Hepatocyte (in vitro differentiated cells): ENCODE data around the gene ACAP3.

Source experiments
- CTCF ChIP-seq: fragments of 200-600 bp; sonication (generic); IDR thresholded peaks from 2 replicates; pipeline ENCODE4 v1.5.1; 2016; ENCODE audit warnings: antibody characterized with exemption, mild to moderate bottlenecking; ENCODE audit not compliant: poor library complexity
- EZH2 ChIP-seq: fragments of 200-600 bp; sonication (generic); IDR thresholded peaks from 2 replicates; pipeline ENCODE4 v1.6.1; 2016; ENCODE audit warnings: antibody characterized with exemption, mild to moderate bottlenecking, borderline replicate concordance

GRCh38 chr1:1243807-1244191, 63.9 kb downstream of the ACAP3 start:
- no peak for TF ChIP-seq CTCF
- TF ChIP-seq EZH2 = no peak
